Endothelial cell of umbilical vein (primary cell): ENCODE data around the gene CARD9.

Experiments
- CTCF ChIP-seq, 2 donors: IDR thresholded peaks; 1 replicate in 1 of 2; 2 replicates in 1 of 2; pipeline ENCODE4 v1.5.1; 2011; ENCODE audit warnings: low read length in 2 of 2, mild to moderate bottlenecking in 2 of 2, moderate library complexity in 2 of 2, control low read depth in 1 of 2, inconsistent platforms in 1 of 2, low read depth in 1 of 2; ENCODE audit not compliant: insufficient read depth in 1 of 2; ENCODE audit errors: extremely low read depth in 1 of 2
- EZH2 ChIP-seq: IDR thresholded peaks from 2 replicates; pipeline ENCODE4 v1.6.1; 2012; ENCODE audit warnings: borderline replicate concordance, low read depth, mild to moderate bottlenecking, moderate library complexity, low read length, inconsistent platforms; ENCODE audit not compliant: severe bottlenecking
- JUN ChIP-seq: IDR thresholded peaks from 2 replicates; pipeline ENCODE4 v1.6.1; 2011; ENCODE audit warnings: borderline replicate concordance, low read depth; ENCODE audit not compliant: insufficient read length, insufficient read depth
- POLR2A ChIP-seq: IDR thresholded peaks from 2 replicates; pipeline ENCODE4 v1.6.1; 2012; ENCODE audit warnings: low read depth, mild to moderate bottlenecking, control low read depth, low read length
- POLR2AphosphoS5 ChIP-seq: IDR thresholded peaks from 2 replicates; pipeline ENCODE4 v1.6.1; 2012; ENCODE audit warnings: low read depth, mild to moderate bottlenecking, control low read depth, low read length, moderate library complexity; ENCODE audit not compliant: insufficient read depth

- no peak for TF ChIP-seq POLR2AphosphoS5
- no peak for TF ChIP-seq CTCF (IDR thresholded peaks at IDR 0.05; ENCODE audit: extremely low read depth in 1 of 2, insufficient read depth in 1 of 2, low read depth in 1 of 2, low read length in 2 of 2)
- no peak for TF ChIP-seq POLR2A
- TF ChIP-seq JUN = no peak
- TF ChIP-seq EZH2 = no peak
These were observed 6.6 kb downstream of the CARD9 start for GRCh38 chr9:136366826-136367225.
